ENCODE data around the gene PLEKHA7.

Gene PLEKHA7

DNA sequence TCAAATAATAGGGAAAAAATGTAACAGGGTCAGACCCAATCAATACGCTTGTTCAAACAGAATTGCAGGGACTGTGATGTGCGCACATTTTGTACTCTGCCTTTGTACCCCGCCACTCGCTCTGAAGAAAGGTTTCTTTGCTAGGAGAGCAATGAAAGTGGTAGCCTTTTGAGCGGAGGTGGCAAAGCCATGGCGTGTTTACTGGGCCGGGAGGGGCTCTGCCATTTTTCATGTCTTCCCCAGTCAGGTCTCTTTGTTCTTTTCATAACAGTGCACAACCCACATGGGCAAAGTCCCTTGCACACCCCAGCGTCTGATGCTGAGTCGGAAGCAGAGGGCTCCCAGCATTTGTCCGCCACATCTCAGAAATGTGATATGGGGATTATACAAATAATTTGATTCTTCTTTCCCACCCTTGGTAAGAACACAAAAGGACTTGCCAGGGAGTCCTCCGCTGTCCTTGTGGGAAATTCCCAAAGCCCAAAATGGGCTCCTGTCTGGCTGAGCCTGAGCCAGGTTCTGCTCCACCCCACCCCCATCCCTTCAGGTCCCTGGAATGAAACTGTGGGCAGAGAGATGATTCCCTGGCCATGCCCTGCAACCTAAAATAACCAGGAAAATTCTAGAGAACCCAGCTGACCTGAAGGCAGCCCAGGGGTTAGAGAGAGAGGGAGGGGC lies 239.1 kb downstream of the PLEKHA7 start:
- no peak for DNase-seq (ENCODE audit: low read depth)

GRCh38 chr11:16773981-16774935 lies 240.0 kb downstream of the PLEKHA7 start:
- no peak for DNase-seq (ENCODE audit: low read depth)

DNA sequence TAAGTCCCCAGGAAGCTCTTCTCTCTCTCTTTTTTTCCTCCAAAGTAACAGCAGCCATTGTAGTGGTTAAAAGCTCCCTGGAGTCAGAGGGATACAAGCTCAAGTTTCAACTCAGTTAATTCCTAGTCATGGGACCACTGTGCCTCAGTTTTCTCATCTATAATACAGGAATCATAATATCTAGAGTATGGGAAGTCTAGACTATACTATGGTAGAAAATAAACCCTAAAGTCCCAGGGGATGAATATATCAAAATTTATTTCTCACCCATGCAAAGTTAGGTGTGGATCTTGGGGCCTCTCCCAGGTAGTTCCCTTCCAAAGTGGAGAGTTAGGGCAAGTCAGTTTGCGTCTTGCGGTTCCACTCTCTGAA lies 242.1 kb downstream of the PLEKHA7 start:
- DNase-seq (ENCODE audit: low read depth): no peak

GRCh38 chr11:16771350-16772140 lies 242.7 kb downstream of the PLEKHA7 start:
- DNase-seq (ENCODE audit: low read depth): no peak

GRCh38 chr11:16770016-16770415 lies 244.2 kb downstream of the PLEKHA7 start:
- DNase-seq (ENCODE audit: low read depth): no peak

DNA sequence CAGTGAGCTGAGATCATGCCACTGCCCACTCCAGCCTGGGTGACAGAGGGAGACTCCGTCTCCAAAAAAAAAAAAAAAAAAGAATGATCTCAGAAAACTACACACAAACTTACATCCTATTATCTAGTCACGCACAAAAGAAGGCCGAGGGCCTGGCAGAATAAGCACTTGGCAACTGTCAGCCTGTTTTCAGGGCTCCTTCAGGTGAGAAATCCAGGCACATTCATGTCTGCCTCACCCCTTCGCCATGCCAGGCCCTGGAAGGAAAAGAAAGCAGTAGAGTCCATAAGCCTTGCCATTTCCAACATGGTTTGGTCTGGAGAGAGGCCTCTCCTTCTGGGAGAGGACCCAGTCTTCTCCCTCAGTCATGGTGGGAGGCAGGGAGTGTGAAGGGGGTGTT lies 244.8 kb downstream of the PLEKHA7 start:
- DNase-seq (ENCODE audit: low read depth): no peak

GRCh38 chr11:16767957-16768356 lies 246.3 kb downstream of the PLEKHA7 start:
- no peak for DNase-seq (ENCODE audit: low read depth)

DNA sequence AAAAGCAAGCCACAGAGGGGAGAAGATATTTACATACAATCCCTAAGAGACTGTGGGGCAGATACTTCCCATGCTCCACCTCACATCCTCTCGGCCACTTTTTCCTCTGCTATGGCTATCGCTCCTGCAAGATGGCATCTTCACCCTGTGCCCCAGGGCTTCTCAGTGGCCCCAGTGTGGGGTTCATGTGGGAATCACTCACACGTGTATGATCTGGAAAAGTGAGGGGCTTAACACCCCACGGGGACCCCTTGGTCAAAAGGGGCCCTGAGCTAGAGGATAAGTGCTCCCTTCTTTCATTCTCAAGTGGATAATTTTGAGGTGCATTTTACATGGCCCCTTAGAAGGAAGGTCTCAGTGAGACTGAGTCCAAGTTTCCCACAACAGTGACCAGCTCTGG lies 247.1 kb downstream of the PLEKHA7 start:
- no peak for DNase-seq (ENCODE audit: low read depth)

- no peak for DNase-seq (ENCODE audit: low read depth)
Observed at GRCh38 chr11:16764888-16765287, 249.3 kb downstream of the PLEKHA7 start.

- no peak for DNase-seq (ENCODE audit: low read depth)
Observed at GRCh38 chr11:16763746-16764145, 250.5 kb downstream of the PLEKHA7 start.

DNA sequence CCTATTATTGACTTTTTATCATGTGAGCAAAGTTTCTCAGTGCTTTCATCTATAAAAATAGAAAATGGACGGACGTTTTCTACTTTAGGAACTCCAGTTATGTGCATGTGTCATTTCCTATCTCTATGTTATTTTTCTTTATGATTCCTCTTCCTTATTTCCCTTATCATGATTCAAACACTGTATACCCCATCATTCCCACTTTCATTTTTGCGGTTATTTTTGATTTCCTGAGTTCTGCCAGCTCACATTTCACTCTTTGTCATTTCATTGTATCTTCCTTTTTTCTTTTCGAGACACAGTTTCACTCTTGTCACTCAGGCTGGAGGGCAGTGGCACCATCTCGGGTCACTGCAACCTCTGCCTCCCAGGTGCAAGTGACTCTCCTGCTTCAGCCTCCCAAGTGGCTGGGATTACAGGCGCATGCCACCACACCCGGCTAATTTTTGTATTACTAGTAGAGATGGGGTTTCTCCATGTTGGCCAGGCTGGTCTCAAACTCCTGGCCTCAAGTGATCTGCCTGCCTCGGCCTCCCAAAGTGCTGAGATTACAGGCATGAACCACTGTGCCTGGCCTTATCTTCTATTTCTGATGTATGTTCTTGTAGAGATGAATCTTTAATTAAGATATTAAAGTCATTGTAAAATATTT lies 254.2 kb downstream of the PLEKHA7 start:
- DNase-seq (ENCODE audit: low read depth): no peak

GRCh38 chr11:16758382-16759024 lies 255.7 kb downstream of the PLEKHA7 start:
- DNase-seq (ENCODE audit: low read depth): no peak

DNA sequence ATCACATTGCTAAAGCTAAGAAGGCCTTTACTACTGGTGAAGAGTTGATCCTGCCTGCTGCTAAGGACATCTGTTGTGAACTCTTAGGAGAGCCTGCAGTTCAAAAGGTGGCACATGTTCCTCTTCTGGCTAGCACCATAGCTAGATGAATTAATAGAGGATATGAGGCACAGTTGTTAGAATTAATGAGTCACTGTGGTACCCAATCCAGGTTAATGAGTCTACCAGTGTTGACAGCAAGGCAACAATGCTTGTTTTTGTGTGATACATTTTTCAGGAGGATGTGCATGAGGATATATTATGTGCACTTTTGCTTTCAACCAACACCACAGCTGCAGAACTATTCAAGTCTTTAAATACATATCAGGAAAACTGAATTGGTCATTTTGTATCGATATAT lies 263.8 kb downstream of the PLEKHA7 start:
- DNase-seq (ENCODE audit: low read depth): no peak

GRCh38 chr11:16749666-16750065 lies 264.5 kb downstream of the PLEKHA7 start:
- DNase-seq (ENCODE audit: low read depth): no peak

- no peak for DNase-seq (ENCODE audit: low read depth)
Observed at GRCh38 chr11:16749092-16749491, 265.1 kb downstream of the PLEKHA7 start.

DNA sequence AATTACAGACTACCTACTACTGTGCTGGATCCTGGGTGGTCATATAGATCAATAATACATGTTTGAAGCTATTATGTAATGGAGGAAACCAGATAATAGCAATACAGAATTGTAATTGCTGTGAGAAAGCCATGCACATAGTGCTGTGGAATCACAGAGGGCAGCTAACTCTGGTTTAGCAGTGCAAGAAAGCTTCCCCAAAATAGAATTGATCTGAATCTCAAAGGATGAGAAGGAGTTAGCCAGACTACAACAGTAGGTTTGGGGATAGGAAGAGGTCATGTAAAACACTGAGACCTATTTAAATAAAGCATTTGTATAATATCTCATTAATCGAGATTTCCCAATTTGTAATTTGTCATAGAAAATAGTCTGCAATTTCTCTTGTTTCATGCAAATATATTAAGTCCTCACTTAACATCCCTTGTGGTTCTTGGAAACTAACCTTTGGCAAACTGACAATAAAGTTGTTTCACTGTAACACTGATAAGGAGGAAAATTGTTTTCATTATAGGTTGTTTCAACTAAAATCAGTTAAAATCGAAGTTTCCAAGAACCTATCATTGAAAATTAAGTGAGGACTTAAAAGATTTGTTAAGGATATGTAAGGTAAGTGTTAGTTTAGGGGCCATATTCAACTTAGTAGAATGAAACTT lies 268.1 kb downstream of the PLEKHA7 start:
- DNase-seq (ENCODE audit: low read depth): no peak

DNA sequence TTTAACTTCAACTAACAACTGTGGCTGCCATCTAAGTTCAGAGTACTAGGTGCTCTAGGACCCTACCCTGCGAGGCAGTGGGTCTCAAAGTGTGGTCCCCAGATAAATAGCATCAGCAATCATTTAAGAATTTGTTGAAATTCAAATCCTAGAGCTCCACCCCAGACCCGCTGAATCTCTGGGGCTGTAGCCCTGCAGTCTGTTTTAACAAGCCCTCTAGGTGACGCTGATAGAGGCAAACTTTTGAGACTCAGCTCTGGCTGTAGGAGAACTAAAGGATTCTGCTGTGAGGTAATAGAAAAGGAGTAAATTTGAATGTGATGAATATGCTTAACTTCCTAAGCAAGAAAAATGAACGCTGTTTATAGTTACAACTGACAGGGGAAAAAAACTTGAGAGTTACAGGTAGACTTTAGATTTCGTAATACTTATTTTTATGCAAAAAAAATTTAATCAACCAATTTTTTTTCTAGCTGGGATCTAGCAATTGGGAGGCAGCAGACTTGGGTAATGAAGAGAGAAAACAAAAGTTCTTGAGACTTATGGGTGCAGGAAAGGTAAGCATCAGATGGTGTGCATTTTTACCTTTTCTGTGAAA lies 270.0 kb downstream of the PLEKHA7 start:
- DNase-seq (ENCODE audit: low read depth): no peak

- no peak for DNase-seq (ENCODE audit: low read depth)
Observed at GRCh38 chr11:16743478-16743877, 270.7 kb downstream of the PLEKHA7 start.

DNA sequence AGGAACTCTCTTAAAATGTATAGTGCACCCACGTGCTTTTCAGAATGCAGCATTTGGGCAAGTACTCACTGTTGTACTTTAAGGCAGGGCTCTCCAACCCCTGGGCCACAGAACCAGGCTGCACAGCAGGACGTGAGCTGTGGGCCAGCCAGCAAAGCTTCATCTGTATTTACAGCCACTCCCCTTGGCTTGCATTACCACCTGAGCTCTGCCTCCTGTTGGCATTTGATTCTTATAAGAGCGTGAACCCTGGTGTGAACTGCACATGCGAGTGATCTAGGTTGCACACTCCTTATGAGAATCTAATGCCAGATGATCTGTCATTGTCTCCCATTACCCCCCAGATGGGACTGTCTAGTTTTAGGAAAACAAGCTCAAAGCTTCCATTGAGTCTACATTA lies 272.7 kb downstream of the PLEKHA7 start:
- DNase-seq (ENCODE audit: low read depth): no peak

- no peak for DNase-seq (ENCODE audit: low read depth)
Observed at GRCh38 chr11:16738947-16739815, 275.0 kb downstream of the PLEKHA7 start.
